ENCODE data around the gene SLCO2B1. TPM values are rescaled to one million over a fixed set of nuclear protein-coding genes. Genes with fewer than 3 reads are reported as not detected.

The SLCO2B1 gene
- total and polyA plus RNA-seq, 4 donors: 52.7 to 184 (median 135) TPM

DNA sequence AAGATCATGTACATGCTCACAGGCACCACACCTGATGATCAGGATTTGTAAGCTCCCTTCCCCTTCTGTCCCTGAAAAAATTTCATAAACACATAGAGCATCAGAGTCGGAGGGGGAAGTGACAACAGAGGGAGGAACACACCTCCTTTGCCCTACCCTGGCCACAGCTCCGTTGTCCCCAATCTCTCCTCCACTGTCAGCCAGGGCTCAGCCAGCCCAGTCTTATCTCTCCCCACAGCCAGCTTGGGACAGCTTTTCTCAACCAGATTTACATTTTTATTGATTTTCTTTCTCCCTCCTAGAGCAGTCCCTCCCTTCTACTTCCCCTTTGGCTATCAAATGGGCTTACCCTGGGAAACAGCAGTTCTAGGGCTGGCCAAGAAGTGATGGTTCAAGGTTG, 57.5 kb downstream of the SLCO2B1 start:
- Histone ChIP-seq H3K9ac (ENCODE audit: low read depth in 1 of 2, low read length in 2 of 2) (no peak overlapping the region), H3K27me3 (ENCODE audit: control insufficient read depth in 4 of 4, insufficient read depth in 4 of 4, low read length in 3 of 4) (no peaks in the 10 kb centered on the region), H3K9me3 (ENCODE audit: control insufficient read depth in 4 of 4, low read length in 3 of 4) (no peaks in the 10 kb centered on the region), H3K4me1 (ENCODE audit: control insufficient read depth in 4 of 4, insufficient read depth in 4 of 4, low read length in 3 of 4) (peaks cover 7 to 23% (median 20%) of the 10 kb centered on the region in 4 donors), H3K4me3 (ENCODE audit: low read depth in 1 of 3, low read length in 3 of 3) (no peak overlapping the region), H3K36me3 (ENCODE audit: control insufficient read depth in 4 of 4, insufficient read depth in 3 of 4, low read depth in 1 of 4, low read length in 3 of 4) (no peaks in the 10 kb centered on the region), H3K27ac (ENCODE audit: low read depth in 1 of 2, low read length in 2 of 2) (no peak overlapping the region)
- DNase-seq (ENCODE audit: low spot score): no peak
- no peak for TF ChIP-seq CTCF (IDR thresholded peaks at IDR 0.05; ENCODE audit: low read depth, low read length, missing input control)
- 20% methylated on average over 2 of the region's 2 CpGs for WGBS

DNA sequence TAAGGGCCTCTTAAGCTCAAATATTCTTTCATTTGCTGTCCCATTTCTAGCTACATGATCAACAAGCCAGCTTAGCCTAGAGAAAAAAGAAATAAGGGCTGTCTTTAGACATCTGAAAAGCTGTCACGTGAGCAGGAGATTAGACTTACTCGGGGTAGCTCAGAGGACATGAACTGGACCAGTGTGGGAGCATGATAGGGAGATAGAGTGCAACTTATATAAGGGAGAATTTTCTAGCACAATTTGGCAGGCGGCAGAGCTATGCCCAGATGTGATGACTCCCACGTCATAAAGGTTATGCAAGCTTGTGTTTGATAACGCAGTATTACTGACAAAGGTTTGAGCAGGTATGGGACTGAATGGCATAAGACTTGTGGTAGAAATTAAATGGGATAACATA, 61.5 kb downstream of the SLCO2B1 start:
- TF ChIP-seq HNF4A (conservative IDR thresholded peaks at IDR 0.05) (no peak), SP1 (IDR thresholded peaks at IDR 0.05) (no peak), FOXA1 (IDR thresholded peaks at IDR 0.05) (no peak), EGR1 (IDR thresholded peaks at IDR 0.05; ENCODE audit: low read depth in 2 of 2) (no peak), GABPA (IDR thresholded peaks at IDR 0.05 in 1 of 2, conservative IDR thresholded peaks at IDR 0.05 in 1 of 2) (no peak), FOXA2 (IDR thresholded peaks at IDR 0.05) (no peak), JUND (IDR thresholded peaks at IDR 0.05) (no peak), HNF4G (IDR thresholded peaks at IDR 0.05) (no peak), RXRA (IDR thresholded peaks at IDR 0.05) (no peak), TAF1 (conservative IDR thresholded peaks at IDR 0.05) (no peak), CTCF (IDR thresholded peaks at IDR 0.05; ENCODE audit: low read depth, low read length, missing input control) (no peak)
- TF ChIP-seq, protein P1, sequence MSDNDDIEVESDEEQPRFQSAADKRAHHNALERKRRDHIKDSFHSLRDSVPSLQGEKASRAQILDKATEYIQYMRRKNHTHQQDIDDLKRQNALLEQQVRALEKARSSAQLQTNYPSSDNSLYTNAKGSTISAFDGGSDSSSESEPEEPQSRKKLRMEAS (IDR thresholded peaks at IDR 0.05): no peak
- TF ChIP-seq, protein P2, sequence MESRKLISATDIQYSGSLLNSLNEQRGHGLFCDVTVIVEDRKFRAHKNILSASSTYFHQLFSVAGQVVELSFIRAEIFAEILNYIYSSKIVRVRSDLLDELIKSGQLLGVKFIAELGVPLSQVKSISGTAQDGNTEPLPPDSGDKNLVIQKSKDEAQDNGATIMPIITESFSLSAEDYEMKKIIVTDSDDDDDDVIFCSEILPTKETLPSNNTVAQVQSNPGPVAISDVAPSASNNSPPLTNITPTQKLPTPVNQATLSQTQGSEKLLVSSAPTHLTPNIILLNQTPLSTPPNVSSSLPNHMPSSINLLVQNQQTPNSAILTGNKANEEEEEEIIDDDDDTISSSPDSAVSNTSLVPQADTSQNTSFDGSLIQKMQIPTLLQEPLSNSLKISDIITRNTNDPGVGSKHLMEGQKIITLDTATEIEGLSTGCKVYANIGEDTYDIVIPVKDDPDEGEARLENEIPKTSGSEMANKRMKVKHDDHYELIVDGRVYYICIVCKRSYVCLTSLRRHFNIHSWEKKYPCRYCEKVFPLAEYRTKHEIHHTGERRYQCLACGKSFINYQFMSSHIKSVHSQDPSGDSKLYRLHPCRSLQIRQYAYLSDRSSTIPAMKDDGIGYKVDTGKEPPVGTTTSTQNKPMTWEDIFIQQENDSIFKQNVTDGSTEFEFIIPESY (IDR thresholded peaks at IDR 0.05): no peak
- TF ChIP-seq, protein P3, sequence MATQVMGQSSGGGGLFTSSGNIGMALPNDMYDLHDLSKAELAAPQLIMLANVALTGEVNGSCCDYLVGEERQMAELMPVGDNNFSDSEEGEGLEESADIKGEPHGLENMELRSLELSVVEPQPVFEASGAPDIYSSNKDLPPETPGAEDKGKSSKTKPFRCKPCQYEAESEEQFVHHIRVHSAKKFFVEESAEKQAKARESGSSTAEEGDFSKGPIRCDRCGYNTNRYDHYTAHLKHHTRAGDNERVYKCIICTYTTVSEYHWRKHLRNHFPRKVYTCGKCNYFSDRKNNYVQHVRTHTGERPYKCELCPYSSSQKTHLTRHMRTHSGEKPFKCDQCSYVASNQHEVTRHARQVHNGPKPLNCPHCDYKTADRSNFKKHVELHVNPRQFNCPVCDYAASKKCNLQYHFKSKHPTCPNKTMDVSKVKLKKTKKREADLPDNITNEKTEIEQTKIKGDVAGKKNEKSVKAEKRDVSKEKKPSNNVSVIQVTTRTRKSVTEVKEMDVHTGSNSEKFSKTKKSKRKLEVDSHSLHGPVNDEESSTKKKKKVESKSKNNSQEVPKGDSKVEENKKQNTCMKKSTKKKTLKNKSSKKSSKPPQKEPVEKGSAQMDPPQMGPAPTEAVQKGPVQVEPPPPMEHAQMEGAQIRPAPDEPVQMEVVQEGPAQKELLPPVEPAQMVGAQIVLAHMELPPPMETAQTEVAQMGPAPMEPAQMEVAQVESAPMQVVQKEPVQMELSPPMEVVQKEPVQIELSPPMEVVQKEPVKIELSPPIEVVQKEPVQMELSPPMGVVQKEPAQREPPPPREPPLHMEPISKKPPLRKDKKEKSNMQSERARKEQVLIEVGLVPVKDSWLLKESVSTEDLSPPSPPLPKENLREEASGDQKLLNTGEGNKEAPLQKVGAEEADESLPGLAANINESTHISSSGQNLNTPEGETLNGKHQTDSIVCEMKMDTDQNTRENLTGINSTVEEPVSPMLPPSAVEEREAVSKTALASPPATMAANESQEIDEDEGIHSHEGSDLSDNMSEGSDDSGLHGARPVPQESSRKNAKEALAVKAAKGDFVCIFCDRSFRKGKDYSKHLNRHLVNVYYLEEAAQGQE (IDR thresholded peaks at IDR 0.05): no peak
- Histone ChIP-seq H3K36me3 (ENCODE audit: control insufficient read depth in 4 of 4, insufficient read depth in 3 of 4, low read depth in 1 of 4, low read length in 3 of 4) (no peaks in the 10 kb centered on the region), H3K27ac (ENCODE audit: low read depth in 1 of 2, low read length in 2 of 2) (no peak overlapping the region), H3K4me3 (ENCODE audit: low read depth in 1 of 3, low read length in 3 of 3) (no peak overlapping the region), H3K4me1 (ENCODE audit: control insufficient read depth in 4 of 4, insufficient read depth in 4 of 4, low read length in 3 of 4) (no peaks in the 10 kb centered on the region), H3K9ac (ENCODE audit: low read depth in 1 of 2, low read length in 2 of 2) (no peak overlapping the region), H3K27me3 (ENCODE audit: control insufficient read depth in 4 of 4, insufficient read depth in 4 of 4, low read length in 3 of 4) (no peaks in the 10 kb centered on the region), H3K9me3 (ENCODE audit: control insufficient read depth in 4 of 4, low read length in 3 of 4) (no peaks in the 10 kb centered on the region)
- 69% methylated on average over 5 of the region's 5 CpGs for WGBS
- DNase-seq (ENCODE audit: low spot score): no peak

Measured in liver (tissue), 9 donors.